Measurements from ENCODE around the gene C14orf119.

DNA sequence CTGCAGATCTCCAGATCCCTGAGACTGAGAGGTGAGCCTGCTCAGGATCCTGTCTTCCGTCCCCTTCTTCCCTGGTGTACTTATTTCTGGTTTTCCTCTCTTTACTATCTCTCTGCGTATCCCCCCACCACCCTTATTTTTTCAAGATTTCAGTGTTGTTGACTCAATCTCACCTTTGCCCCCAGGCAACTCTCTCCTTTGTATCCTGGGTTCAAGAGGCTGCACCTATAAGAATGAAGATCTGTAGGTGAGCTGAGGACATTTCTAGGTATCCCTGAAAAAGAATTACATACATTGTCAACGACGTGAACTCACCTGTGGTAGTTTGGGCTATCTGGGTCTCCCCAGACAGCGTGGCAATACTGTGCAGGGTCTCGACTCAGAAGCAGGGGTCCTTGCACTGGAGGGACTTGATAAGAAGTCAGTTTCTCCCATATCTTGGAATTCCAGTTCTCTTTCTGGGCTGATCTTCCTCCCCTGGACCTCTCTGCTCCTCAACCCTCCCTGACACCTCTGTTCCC is 8.8 kb downstream of the C14orf119 start:
- TF ChIP-seq CTCF (IDR thresholded peaks at IDR 0.05) (no peak), EP300 (IDR thresholded peaks at IDR 0.05) (no peak), POLR2A (IDR thresholded peaks at IDR 0.05) (no peak)

Data from stomach (tissue), 4 donors.